Bronchial epithelial cell (primary cell): Measurements from ENCODE around the gene PADI2. TPM values are rescaled to one million over a fixed set of nuclear protein-coding genes. Genes with fewer than 3 reads are reported as not detected.

Source experiments
- DNase-seq: peaks from one replicate; pipeline ENCODE4 v3.0.0-alpha.2; 2010; ENCODE audit warnings: low read depth
- FAIRE-seq: peaks from 2 replicates; lab custom pipeline; 2011; peaks lifted over from hg19 to GRCh38; lab: Jason Lieb, UNC
- H3K27me3 ChIP-seq: 2 replicates; pipeline ENCODE4 v1.5.1; 2011; ENCODE audit warnings: low read length; ENCODE audit not compliant: control insufficient read depth, insufficient read depth
- H3K36me3 ChIP-seq: 2 replicates; pipeline ENCODE4 v1.5.1; 2011; ENCODE audit warnings: low read length; ENCODE audit not compliant: control insufficient read depth, insufficient read depth
- H3K4me3 ChIP-seq: 2 replicates; pipeline ENCODE4 v1.5.1; 2011; ENCODE audit warnings: mild to moderate bottlenecking, low read depth, low read length, control low read depth
- CTCF ChIP-seq: IDR thresholded peaks from 2 replicates; pipeline ENCODE4 v1.5.1; 2011; ENCODE audit warnings: mild to moderate bottlenecking, moderate library complexity, low read length, control low read depth, inconsistent platforms; ENCODE audit not compliant: insufficient read depth, severe bottlenecking
- total RNA-seq: library from RNA; depleted of rRNA; stranded (reverse); fragments of >200 nt; gene quantifications from 2 replicates; pipeline ENCODE4 v1.2.1, GENCODE V29; 2014

PADI2 gene
- total RNA-seq, 1 donor from 2014 or later, result 1.3 TPM

DNA sequence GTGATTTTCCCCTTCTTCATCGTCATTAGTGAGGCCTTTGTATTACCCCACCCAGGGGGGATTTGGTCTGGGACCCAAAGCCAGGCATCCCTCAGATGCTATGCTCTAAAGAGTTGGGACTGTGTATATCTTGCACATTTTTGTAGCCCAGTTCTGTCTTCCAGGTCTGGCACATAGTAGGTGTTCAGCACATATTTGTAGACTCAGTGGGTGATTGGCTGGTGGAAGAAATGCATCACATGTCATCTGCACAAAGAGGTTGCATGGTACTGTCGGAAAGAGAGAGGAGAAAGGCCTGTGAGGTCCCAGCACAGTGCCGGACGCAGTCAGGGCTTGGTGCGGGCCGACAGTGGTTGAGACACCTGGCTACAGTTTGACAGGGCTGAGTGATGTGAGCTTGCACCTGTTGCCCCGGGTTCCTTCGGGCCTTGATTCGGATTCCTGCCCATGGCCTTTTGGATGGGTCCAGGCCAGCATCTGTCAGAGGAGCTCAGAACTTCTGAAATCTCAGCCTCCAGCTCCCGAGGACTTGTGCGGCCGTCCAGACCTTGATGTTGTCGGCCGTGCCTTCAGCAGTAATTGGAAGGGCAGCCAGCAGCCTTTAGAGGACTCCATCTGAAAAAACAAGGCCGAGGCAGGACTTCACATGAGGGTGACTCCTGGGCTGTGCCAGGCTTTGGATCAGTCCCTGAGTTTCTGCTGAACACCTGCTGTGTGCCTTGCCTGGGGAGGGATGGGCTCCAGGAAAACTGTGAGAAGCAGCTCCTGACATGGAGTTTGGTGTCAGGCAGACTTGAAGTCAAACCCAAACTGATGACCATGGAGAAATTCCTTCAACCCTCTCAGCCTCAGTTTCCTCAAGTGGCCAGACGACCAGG, 44.8 kb upstream of the PADI2 start:
- DNase-seq (no peak), FAIRE-seq (no peak)
- no peaks in the 10 kb centered on the region for H3K27me3 ChIP-seq

GRCh38 chr1:17163371-17163770, 44.1 kb upstream of the PADI2 start:
- no peak overlapping the region for H3K4me3 ChIP-seq
- no peak for DNase-seq
- no peaks in the 10 kb centered on the region for H3K36me3 ChIP-seq
- FAIRE-seq, result no peak
- no peaks in the 10 kb centered on the region for H3K27me3 ChIP-seq
- TF ChIP-seq CTCF, result no peak

More for the DNA sequence above, 44.8 kb upstream of the PADI2 start:
- Histone ChIP-seq H3K4me3 (no peak overlapping the region), H3K36me3 (no peaks in the 10 kb centered on the region)
- TF ChIP-seq CTCF, result no peak

- no peaks in the 10 kb centered on the region for H3K27me3 ChIP-seq
- DNase-seq, result peak; percentile 17
- no peaks in the 10 kb centered on the region for H3K36me3 ChIP-seq
- no peak for FAIRE-seq
- TF ChIP-seq CTCF, result no peak
- H3K4me3 ChIP-seq, result no peak overlapping the region
Measured at GRCh38 chr1:17162941-17163340, 43.7 kb upstream of the PADI2 start.

GRCh38 chr1:17161926-17162800, 42.9 kb upstream of the PADI2 start:
- FAIRE-seq (no peak), DNase-seq (no peak)
- Histone ChIP-seq H3K27me3 (no peaks in the 10 kb centered on the region), H3K4me3 (no peak overlapping the region), H3K36me3 (no peaks in the 10 kb centered on the region)
- TF ChIP-seq CTCF, result no peak

DNA sequence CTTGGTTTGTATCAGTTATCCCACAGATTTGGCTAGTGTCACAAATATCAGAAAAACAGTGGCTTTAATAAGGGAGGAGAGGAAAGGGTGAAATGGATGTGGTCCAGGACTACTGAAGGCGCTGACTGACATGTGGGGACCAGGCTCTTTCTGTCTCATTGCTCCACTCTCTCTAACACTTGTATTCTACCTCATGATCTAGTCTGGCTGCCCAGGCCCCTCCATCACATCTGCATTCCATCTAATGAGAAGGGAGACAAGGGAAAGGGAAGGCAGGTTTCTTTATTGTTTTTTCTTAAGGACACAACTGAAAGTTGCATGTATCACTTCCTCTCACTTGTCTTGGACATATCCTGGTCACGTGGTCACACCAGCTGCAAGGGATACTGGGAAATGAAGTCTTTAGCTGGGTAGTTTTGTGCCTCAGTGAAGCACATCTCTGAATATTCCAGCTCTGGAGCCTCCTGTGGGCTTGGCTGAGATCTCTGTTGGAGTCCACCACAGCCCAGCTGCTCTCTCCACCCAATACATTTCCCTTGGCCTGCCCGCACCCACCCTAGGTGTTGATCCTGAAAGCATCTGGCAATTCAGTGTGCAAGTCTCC, 42.0 kb upstream of the PADI2 start:
- no peak for DNase-seq
- TF ChIP-seq CTCF, result no peak
- no peaks in the 10 kb centered on the region for H3K36me3 ChIP-seq
- no peaks in the 10 kb centered on the region for H3K27me3 ChIP-seq
- no peak for FAIRE-seq
- H3K4me3 ChIP-seq, result no peak overlapping the region
